Right lobe of liver (tissue), 4 donors: ENCODE data around the gene RBM33.

Experiments used
- POLR2A ChIP-seq: fragments of 450-650 bp; IDR thresholded peaks from one replicate; pipeline ENCODE4 v1.6.1; 2017; ENCODE audit warnings: antibody characterized with exemption, mild to moderate bottlenecking
- TF ChIP-seq, protein P1 (sequence below), 4 donors: fragments of 200-600 bp in 3 of 4; fragments of 450-650 bp in 1 of 4; IDR thresholded peaks; one replicate each; pipeline versions ENCODE4 v1.5.1 to v1.8.0; 2016 to 2022; ENCODE audit warnings: antibody characterized with exemption in 4 of 4, mild to moderate bottlenecking in 2 of 4
- donor health status: DM: no; HTN: no; CAD: no.
- donor health status: DM: no; HTN: no; CAD: no.
- donor health status: DM: no; HTN: yes; CAD: no.

- TF ChIP-seq, protein P1, sequence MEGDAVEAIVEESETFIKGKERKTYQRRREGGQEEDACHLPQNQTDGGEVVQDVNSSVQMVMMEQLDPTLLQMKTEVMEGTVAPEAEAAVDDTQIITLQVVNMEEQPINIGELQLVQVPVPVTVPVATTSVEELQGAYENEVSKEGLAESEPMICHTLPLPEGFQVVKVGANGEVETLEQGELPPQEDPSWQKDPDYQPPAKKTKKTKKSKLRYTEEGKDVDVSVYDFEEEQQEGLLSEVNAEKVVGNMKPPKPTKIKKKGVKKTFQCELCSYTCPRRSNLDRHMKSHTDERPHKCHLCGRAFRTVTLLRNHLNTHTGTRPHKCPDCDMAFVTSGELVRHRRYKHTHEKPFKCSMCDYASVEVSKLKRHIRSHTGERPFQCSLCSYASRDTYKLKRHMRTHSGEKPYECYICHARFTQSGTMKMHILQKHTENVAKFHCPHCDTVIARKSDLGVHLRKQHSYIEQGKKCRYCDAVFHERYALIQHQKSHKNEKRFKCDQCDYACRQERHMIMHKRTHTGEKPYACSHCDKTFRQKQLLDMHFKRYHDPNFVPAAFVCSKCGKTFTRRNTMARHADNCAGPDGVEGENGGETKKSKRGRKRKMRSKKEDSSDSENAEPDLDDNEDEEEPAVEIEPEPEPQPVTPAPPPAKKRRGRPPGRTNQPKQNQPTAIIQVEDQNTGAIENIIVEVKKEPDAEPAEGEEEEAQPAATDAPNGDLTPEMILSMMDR (IDR thresholded peaks at IDR 0.05): no peak
- TF ChIP-seq POLR2A: no peak
Measured at GRCh38 chr7:155698633-155699032, 54.2 kb downstream of the RBM33 start.
